NCI-H2196 (cell line): ENCODE data around the gene PTGER2.

Source experiments
- DNase-seq: peaks from one replicate; lab custom pipeline; 2025; ENCODE audit not compliant: unreplicated experiment; lab: John Stamatoyannopoulos, UW

The PTGER2 gene

GRCh38 chr14:52304248-52304904 is 9.7 kb upstream of the PTGER2 start:
- no peak for DNase-seq

GRCh38 chr14:52305014-52305413 is 9.1 kb upstream of the PTGER2 start:
- DNase-seq: no peak

GRCh38 chr14:52307376-52307775 is 6.7 kb upstream of the PTGER2 start:
- no peak for DNase-seq

- no peak for DNase-seq
Observed at GRCh38 chr14:52307905-52308304, 6.2 kb upstream of the PTGER2 start.

GRCh38 chr14:52310541-52310940 is 3.6 kb upstream of the PTGER2 start:
- DNase-seq: no peak

- DNase-seq: no peak
Observed at GRCh38 chr14:52312931-52313355, 1.2 kb upstream of the PTGER2 start.

GRCh38 chr14:52313462-52313861 is 650 bp upstream of the PTGER2 start:
- no peak for DNase-seq

- no peak for DNase-seq
Observed at GRCh38 chr14:52314595-52315354, 663 bp downstream of the PTGER2 start.

GRCh38 chr14:52315355-52315718 is 1.2 kb downstream of the PTGER2 start:
- DNase-seq: no peak

- no peak for DNase-seq
Observed at GRCh38 chr14:52318062-52318461, 4.0 kb downstream of the PTGER2 start.

- DNase-seq: no peak
Observed at GRCh38 chr14:52318826-52319645, 4.9 kb downstream of the PTGER2 start.

- DNase-seq: no peak
Observed at GRCh38 chr14:52319919-52320318, 5.8 kb downstream of the PTGER2 start.

GRCh38 chr14:52325126-52325525 is 11.0 kb downstream of the PTGER2 start:
- DNase-seq: no peak

GRCh38 chr14:52325630-52326029 is 11.5 kb downstream of the PTGER2 start:
- DNase-seq: no peak

- no peak for DNase-seq
Observed at GRCh38 chr14:52327374-52328226, 13.5 kb downstream of the PTGER2 start.

- no peak for DNase-seq
Observed at GRCh38 chr14:52328276-52328675, 14.2 kb downstream of the PTGER2 start.

- no peak for DNase-seq
Observed at GRCh38 chr14:52329678-52330369, 15.7 kb downstream of the PTGER2 start.

GRCh38 chr14:52332269-52332668 is 18.2 kb downstream of the PTGER2 start:
- DNase-seq: no peak

GRCh38 chr14:52333108-52333507 is 19.0 kb downstream of the PTGER2 start:
- DNase-seq: no peak
